HG02678 (cell line): Measurements from ENCODE around the gene CAPN6.

Experiments
- ATAC-seq: cut with Tn5 transposase; IDR thresholded peaks from one replicate; pipeline ENCODE4 v1.9.1; 2021; ENCODE audit warnings: mild to moderate bottlenecking, moderate library complexity; ENCODE audit not compliant: unreplicated experiment

CAPN6 gene, protein sequence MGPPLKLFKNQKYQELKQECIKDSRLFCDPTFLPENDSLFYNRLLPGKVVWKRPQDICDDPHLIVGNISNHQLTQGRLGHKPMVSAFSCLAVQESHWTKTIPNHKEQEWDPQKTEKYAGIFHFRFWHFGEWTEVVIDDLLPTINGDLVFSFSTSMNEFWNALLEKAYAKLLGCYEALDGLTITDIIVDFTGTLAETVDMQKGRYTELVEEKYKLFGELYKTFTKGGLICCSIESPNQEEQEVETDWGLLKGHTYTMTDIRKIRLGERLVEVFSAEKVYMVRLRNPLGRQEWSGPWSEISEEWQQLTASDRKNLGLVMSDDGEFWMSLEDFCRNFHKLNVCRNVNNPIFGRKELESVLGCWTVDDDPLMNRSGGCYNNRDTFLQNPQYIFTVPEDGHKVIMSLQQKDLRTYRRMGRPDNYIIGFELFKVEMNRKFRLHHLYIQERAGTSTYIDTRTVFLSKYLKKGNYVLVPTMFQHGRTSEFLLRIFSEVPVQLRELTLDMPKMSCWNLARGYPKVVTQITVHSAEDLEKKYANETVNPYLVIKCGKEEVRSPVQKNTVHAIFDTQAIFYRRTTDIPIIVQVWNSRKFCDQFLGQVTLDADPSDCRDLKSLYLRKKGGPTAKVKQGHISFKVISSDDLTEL

DNA sequence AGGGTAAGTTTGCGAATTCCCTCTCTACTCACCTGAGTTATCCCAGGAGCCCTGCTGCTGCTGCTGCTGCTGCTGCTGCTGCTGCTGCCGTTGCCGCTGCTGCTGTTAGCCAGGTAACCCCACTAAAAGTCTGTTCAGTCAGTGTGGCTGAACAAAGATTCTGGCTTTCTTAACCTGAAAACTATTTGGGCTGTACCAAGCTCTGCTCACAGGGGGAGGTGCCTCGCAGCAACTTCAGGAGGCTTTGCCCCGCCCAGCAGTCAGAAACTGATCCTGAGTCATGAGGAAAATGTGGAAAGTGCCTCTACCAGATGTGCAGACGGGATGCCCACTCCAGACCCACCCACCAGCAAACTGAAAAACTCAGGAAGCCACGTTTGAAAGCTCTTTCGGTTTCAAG is at the start of gene CAPN6:
Gene CAPN6, minus strand, starts transcription at position 145 of the 400 bp plus-strand sequence. CDS start 6,547 bp downstream, outside the sequence.
- no peak for ATAC-seq

DNA sequence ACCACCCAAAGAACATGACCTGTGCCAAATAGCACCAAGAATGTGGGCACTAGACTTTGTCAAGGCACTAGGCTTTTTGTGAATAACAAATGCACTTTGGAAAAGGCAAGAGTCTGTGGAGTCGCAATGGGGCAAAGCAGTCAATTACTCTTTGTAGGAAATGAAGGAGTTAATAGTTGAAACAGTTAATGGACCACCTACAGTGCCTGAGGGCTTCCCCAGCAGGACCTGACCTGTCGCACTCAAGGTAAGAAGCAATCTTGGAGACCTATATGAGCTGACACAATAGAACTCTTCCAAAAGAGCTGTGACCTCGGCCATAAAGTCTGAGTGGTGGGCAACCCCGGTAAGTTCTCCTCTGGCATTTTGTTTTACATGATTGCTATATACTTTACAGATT is 49.2 kb upstream of the CAPN6 start:
- no peak for ATAC-seq

DNA sequence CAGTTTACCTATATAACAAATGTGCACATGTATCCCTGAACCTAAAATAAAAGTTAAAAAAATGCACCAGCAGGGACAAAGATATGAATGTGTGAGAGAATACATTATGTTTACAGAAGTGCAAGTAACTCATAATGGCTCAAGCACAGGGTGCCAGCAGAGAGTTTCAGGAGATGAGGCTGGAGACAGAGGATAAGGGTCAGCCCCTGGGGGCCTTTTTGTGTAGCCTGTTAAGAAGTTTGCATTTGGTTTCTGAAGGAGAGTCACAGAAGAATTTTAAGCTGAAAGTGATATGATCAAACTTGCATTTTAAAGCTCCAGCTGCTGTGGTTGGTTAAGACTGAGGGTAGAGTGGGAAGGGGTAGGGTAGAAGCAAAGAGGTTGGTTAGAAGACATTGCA is 48.6 kb upstream of the CAPN6 start:
- no peak for ATAC-seq

DNA sequence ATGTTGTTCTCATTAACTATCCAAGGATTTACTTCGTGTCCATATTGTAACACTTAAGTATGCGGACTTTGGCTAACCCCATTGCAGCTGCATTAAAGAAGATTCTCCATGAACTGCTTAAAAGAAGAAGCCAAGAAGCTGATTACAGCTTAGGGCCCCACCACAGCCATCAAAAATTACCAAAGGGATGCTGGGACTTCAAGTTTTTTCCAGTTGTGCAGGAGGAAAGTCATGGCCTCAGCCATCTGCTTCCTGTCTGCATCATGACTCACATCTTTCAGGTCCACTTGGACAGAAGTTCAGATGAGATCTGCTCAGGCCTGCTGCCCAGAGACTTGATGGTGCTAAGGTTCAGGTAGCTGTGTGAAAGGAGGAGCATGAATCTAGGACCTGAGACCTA is 38.8 kb upstream of the CAPN6 start:
- ATAC-seq, result no peak

DNA sequence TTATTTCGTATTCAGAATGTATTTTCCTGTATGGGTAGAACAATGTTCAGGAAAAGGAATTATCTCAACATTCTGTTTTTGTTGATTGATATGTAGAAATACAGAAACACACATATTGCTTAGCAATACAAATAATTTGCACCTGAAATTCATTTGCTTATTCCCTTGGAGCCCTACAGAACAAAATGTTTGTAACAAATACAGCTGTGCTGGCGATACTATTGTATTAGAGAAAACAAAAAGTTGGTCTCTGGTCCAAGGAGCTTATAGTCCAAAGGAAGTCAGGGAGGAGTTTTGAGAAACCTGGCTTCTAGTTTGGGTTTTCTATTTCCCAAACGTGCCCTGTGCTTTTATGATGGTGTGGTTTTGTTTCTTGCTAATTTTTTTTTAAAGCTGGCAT is 37.8 kb upstream of the CAPN6 start:
- no peak for ATAC-seq

DNA sequence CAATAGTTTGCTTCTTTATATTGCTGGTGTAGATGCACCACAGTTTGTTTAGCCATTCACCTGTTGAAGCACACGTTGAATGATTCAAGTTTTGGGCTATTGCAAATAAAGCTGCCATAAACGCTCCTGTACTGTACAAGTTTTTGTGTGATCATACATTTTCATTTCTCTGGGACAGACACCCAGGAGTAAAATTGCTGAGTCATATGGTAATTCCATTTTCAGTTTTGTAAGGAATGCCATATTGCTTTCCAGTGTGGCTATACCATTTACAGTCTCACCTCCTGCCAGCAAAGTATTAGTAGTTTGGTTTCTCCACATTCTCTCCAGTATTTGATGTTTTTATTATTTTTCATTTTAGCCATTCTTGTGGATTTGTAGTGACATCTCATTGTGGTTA is 32.0 kb upstream of the CAPN6 start:
- no peak for ATAC-seq

DNA sequence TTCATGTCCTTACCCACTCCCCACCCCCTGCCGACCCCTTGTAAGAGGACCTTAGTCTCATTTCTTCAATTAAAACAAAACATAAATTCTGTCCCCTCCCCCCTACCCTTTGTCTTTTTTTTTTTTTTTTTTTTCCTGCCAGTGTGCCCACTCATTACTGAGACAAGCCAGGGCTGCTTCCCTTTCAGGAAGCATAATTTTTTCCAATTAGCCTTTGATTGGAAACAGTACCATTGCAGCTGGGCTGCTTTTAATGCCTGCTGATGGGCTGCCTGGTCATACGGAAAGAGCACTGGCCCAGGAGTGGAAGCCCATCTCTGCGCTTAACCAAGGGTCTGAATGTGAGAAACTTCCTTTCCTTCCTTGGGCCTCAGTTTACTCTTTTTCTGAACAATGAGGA is 18.6 kb upstream of the CAPN6 start:
- no peak for ATAC-seq

DNA sequence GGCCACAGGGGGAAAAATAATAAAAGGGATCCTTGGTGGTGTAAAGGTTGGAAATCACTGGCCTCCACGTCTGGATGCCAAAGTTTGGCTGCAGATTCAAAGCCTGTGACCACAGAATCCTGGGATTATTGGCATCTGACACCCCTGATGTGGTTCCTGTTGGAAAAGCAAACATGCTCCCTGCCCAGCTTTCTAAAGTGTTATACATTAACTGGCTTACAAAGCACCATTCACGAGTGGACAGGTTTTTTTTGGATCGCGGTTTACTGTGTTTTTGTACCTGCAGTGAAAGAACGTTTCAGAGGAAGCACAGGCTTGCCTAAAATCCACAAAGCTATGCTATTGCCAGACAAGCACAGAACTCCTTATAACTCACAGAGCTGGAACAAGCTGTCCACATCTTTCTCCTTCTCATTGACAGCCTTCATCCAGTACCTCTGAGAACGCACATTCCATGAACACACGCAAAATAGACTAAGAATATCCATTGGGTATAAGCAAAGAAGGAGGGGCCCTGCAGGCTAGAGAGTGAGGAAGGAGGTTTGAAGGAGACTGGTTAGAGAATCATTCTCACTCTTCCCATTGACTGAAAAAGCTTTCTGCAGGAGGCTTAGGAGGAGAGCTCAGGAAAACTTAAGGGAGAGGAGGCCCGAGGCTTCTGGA is 14.5 kb upstream of the CAPN6 start:
- ATAC-seq, result no peak

DNA sequence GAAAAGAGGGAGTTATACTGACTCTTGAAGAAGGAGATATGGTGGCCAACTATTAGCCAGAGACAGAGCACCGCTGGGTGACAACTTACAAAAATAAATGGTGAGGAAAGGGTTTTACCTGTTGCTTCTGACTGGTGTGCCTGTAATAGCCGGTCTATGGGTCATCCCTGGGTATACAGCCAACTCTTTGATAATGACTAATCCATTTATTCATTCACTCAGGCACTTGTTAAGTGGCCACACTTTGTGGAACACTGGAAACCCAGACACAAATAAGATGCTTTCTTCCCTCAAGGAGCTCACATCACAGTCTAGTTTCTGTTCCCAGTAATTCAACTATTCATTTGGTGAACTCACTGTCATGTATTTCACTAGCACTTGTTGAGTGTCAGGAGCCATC is 13.2 kb upstream of the CAPN6 start:
- no peak for ATAC-seq

DNA sequence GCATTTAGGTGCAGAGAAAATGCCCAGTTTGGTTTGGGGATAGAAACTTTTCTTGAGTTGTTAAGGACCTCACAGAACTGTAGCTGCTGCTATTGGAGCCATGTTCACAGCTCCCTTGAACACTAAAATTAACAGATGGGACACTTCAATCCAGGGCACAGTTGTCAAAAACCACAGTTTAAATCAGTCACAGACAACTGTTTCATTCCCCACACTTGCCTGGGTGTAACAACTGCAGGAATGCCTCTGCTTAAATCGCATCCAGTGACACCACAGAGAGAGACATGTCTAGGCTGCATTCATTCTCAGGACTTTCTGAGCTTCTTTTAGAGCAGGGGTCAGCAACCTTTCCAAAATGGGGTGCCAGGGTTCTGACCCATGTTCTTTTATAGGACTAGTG is 12.7 kb upstream of the CAPN6 start:
- no peak for ATAC-seq

DNA sequence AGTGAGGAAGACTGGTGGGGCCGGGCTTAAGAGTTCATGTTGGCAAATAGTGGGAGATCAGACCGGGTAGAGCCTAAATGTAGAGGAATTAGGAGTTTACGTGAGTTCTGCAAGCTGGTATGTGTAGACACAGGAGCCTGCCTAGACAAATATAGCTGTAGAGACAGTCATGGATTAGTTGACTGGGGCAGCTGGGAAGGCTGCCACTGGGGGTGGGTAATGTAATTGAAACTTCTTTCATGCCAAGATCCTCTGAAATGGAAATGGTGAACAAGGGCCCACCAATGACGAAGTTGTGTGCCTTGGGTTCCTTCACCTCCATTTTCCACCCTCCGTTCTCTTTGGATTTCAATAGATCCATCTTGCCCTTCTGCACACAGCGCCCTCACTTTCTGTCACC is 11.9 kb upstream of the CAPN6 start:
- ATAC-seq, result no peak

DNA sequence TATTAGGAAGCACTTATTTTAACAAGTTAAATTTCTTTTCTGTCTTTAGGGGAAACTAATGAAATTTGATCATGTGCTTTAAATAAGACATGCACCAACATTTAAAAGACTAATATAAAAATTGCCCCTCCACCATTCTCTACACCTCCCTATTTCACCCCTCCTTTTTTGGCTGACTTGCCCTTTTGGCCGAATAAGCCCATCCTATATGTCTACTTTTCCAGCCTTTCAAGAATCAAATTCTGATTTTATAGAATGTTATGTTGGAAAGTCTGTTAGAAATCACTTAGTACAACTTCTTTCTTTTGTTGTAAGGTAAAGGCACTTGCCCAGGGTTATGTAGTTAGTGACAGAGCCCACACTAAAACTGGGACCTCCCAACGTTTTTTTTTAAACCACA is 1.8 kb downstream of the CAPN6 start:
- no peak for ATAC-seq

DNA sequence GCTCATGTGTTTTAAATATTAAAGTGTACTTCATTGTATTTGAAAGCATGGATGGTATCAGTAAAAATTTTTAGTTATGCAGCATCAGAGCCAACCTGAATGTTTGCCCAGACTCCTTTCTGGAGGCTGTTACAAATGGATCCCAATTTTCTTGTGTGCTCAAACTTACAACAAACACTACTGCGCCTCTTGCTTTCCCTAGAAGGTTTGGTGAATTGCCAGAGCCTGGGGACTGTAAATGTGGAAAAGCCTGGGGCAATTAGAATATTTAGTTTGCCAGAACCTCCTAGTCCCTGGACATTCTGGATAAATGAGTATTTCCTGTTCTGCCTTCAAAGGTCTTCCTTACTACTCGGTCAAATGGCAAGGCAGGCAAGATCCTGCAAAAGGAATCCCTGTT is 4.8 kb downstream of the CAPN6 start:
- ATAC-seq, result no peak

DNA sequence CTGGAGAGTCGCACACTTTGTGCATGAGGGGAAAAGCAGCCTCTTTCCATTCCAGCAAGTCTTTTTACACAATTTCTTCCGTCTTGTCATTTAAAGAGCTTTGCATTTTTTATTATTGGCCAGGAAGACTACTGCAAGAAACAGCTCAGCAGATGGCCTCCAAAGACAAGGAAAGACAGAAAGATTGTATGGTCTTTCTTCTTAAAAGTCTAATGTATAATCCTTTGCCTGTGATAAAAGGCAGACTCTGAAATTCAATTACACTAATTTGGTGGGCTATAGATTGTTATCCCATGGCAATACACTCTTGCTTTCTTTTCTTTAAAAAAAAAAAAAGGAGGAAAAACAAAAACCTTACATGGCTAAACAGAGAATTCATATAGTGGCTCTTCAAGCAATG is 5.9 kb downstream of the CAPN6 start:
- no peak for ATAC-seq

DNA sequence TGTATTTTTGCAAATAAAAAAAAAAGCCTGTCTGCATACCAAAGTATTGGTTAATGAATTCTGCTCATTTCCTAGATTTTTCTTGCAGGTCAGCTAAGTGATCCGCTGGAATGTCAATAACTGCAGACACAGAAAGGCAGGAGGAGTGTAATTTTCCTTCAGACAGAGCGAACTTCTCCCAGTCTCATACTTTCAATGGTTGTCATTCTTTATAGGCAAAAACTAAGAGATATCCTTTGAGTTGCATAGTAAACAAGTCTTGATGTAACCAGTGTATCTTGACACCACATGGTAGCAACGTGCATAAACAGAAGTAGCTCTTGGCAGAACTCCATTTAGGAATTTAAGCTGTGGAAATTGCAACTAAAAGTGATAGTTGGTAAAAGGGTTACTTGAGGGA is 8.2 kb downstream of the CAPN6 start:
- ATAC-seq, result no peak

DNA sequence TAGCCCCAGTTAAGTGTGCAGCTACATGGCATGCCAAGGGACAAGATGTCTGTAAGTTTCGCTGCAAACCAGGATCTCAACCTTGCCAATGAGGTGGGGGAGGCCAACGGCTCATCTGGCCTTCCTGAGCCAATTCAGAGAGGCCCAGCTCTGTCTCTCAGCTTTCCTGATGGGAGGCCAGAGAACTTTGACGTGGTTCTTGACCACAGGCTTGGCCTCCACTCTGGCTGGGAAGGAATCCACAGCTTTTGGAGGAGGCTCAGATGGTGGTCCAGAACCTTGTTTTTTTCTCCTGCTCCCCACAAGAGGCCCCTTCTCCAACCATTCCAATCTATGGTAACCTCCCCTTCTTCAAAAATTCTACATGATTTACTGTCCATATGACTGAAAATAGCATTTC is 9.8 kb downstream of the CAPN6 start:
- no peak for ATAC-seq

DNA sequence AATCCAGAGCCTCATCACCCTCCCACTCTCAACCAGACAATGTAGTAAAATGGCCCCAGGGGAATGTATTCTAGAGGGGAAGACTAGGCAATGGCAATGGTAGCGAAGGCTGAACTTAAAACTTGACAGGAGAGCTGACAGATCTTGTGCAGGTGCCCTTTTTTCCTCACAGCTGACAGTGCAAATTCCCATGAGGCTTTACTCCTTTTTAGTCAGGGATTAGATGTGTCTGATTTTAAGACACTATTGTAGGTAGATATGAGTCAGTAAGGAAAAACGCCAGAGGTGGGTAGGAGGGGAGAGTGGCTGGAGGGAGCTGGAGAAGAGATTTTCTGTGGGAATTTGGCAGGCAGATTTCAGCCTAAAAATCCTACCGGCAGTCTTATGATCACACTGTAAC is 10.7 kb downstream of the CAPN6 start:
- ATAC-seq, result no peak

DNA sequence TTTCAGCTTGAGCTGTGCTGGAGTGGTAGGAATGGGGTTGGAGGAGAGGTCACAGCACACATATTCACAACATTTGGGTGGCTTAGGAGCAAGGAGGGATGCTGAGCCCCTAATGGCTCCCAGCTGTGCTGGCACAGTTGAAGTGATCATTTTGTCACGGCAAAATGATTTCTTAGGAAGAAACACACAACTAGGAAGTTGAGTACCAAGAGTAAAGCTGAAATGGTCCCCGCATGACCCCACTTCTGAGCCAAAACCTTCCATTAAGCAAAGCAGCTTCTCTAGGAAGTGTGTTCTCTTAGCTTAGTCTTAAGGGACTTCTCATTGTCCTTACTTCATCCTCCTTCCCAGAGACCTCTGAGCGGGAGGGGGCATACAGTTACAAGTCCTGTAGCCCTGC is 12.6 kb downstream of the CAPN6 start:
- no peak for ATAC-seq

DNA sequence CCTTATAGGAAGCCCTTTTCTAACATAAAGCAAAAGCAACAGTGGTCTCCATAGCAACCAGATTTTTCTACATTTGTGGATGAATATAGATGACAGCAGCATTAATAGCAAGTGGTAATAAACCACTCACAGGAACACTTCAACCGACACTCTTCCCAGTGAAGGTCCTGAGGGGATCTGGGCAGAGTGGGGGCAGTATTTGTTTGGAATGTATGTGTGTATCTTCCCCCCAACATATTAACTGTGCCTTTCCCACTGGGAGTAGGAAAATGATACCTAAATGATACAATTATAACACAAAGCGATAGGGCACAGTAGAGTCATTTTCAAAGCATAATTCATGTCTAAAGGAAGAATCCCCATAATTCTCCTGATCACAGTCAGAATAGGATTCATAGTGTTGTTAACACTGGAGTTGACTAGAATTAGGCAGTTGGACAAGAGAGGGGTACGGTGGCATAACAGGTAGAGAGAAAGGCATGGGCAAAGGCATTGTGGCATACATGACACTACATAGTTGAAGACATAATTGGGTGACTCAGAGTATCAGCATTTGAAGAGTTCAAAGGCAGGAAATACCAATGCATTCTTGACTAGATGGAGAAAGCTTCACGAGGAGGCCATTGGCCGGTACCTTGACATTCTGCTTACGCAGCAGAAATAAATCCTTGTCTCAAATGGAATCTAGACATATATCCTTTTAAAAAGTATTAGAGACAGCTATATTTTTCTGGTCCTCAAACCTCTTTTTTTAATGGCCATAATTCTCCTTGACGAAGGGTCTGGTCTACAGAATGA is 15.2 kb downstream of the CAPN6 start:
- ATAC-seq, result no peak

DNA sequence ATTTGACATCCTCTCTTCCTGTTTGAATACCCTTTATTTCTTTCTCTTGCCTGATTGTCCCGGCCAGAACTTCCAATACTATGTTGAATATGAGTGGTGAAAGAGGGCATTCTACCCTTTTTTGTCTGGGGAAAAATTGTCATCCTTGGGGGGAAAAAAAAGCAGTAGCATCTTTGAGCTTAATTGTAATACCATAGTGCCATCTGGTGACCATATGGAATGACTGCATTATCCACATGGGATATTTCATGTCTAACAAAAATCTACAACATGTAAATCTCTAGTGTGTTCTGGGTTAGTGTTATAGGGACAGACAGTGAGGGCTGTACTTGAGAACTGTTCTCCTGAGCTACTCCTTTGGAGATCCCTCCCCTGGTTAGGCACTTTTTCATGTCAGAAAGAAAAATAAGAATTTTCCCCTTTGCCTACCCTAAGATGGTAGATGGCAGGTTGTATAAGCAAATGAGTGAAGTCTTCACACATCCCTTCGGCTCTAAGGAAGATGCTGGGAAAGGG is 26.0 kb downstream of the CAPN6 start:
- ATAC-seq, result no peak

DNA sequence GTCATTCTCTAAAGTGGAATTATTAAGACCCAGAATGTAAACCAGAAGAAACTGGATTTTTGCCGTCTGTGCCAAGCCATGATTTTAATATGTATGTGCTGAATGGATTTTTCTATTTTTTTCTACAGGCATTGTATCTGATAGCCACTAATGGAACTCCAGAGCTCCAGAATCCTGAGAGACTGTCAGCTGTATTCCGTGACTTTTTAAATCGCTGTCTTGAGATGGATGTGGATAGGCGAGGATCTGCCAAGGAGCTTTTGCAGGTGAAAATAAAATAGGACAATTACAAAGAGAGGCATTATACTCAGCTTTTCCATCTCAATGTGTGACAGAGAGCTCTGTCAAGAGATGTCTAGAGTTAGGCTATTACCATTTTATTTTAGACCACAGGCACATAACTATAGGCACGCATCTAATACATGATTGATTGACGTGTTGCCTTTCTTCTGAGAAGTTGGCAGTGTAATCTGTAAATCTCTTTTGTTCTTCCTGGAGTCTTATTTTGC is 53.9 kb downstream of the CAPN6 start:
- no peak for ATAC-seq
